Testis (tissue), 2 donors: ENCODE results near the gene SDK2.

ENCODE experiments used
- CTCF ChIP-seq, 3 experiments: fragments of 450-650 bp in 2 of 3; fragments of 200-600 bp in 1 of 3; sonication (generic) in 1 of 3; IDR thresholded peaks; one replicate each; pipeline ENCODE4 v1.5.1; 2016 to 2019; ENCODE audit warnings: antibody characterized with exemption in 3 of 3, mild to moderate bottlenecking in 2 of 3, moderate library complexity in 1 of 3
- POLR2A ChIP-seq: fragments of 450-650 bp; IDR thresholded peaks from one replicate; pipeline ENCODE4 v1.6.1; 2017; ENCODE audit warnings: antibody characterized with exemption, mild to moderate bottlenecking, moderate library complexity

DNA sequence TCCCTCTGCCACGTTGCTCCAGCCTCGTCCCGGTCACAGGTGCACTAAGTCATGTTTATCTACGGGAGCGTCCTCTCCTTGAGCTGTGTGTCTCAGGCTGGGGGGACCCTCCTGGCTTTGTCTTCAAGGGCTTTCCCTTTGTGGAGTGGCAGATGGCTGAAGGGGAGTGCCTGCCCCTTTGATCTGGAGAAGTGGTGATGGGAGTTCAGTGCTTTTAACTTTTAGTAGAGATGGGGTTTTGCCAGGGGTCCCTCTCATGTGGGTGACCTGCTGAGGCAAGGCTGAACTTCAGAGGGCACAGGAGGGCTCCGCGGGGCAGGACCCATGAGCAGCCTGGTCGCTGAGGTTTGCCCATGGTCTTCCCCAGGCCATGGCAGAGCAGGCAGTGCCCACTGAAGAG lies 259.3 kb downstream of the SDK2 start:
- TF ChIP-seq CTCF (IDR thresholded peaks at IDR 0.05), result no peak
- TF ChIP-seq POLR2A, result no peak
